HepG2 (cell line): Measurements from ENCODE around the gene PLCL2. TPM values are rescaled to one million over a fixed set of nuclear protein-coding genes. Genes with fewer than 3 reads are reported as not detected.

Experiments used
- ASH2L ChIP-seq: fragments of 300-600, 200-600 bp; sonication (generic); IDR thresholded peaks from 2 replicates; pipeline ENCODE4 v1.7.0; 2017; ENCODE audit warnings: low read depth, mild to moderate bottlenecking, moderate library complexity, mixed read lengths, low read length; ENCODE audit not compliant: insufficient read length
- EHMT2 ChIP-seq: fragments of 200-600 bp; sonication (generic); IDR thresholded peaks from 2 replicates; pipeline ENCODE4 v1.7.0; 2017; ENCODE audit warnings: antibody characterized with exemption, low read depth, low read length, borderline replicate concordance
- MTF1 ChIP-seq: sonication (generic); formaldehyde crosslinking; IDR thresholded peaks from 2 replicates; pipeline ENCODE4 v1.5.0; 2020; ENCODE audit warnings: missing genetic modification reagents
- PRPF4 ChIP-seq: fragments of 200-400 bp; formaldehyde crosslinking; IDR thresholded peaks from 2 replicates; pipeline ENCODE4 v1.6.1; 2016; ENCODE audit warnings: low read length, low read depth; ENCODE audit not compliant: poor library complexity, severe bottlenecking
- SMARCC2 ChIP-seq: fragments of 450-650 bp; IDR thresholded peaks from 2 replicates; pipeline ENCODE4 v1.6.1; 2017; ENCODE audit warnings: antibody characterized with exemption, mild to moderate bottlenecking
- TFDP2 ChIP-seq: sonication (generic); formaldehyde crosslinking; IDR thresholded peaks from 2 replicates; pipeline ENCODE4 v1.4.0; 2020; ENCODE audit warnings: missing genetic modification reagents
- ZNF121 ChIP-seq: sonication (generic); formaldehyde crosslinking; IDR thresholded peaks from 2 replicates; pipeline ENCODE4 v1.5.0; 2020; ENCODE audit warnings: mild to moderate bottlenecking, missing genetic modification reagents
- ZNF556 ChIP-seq: sonication (generic); formaldehyde crosslinking; IDR thresholded peaks from 2 replicates; pipeline ENCODE4 v1.4.0; 2020; ENCODE audit warnings: mild to moderate bottlenecking, missing genetic modification reagents, borderline replicate concordance
- polyA plus RNA-seq, 8 experiments: library from polyadenylated mRNA; depleted of rRNA in 3 of 8; stranded (reverse) in 7 of 8; unstranded in 1 of 8; fragments of >200 nt; fragmentation: Illumina TruSeq in 4 of 8; extraction: Trizol in 4 of 8; gene quantifications; 2 replicates each; pipeline versions ENCODE4 v1.2.1 to v1.2.3, GENCODE V29; 2011 to 2016; ENCODE audit warnings: low read depth in 4 of 8, missing spikeins in 1 of 8, mixed read lengths in 1 of 8; ENCODE audit not compliant: insufficient read depth in 1 of 8
- total RNA-seq, 5 experiments: library from RNA; depleted of rRNA; stranded (reverse); fragments of >200 nt; fragmentation: Illumina TruSeq; extraction: Trizol; gene quantifications; 2 replicates each; pipeline ENCODE4 v1.2.3, GENCODE V29; 2016; ENCODE audit warnings: low read depth in 1 of 5
- TF ChIP-seq, protein P1 (sequence below): sonication (generic); formaldehyde crosslinking; IDR thresholded peaks from 2 replicates; pipeline ENCODE4 v1.5.1; 2020; ENCODE audit warnings: mild to moderate bottlenecking, missing genetic modification reagents, borderline replicate concordance
- TF ChIP-seq, protein P2 (sequence below): sonication (generic); formaldehyde crosslinking; IDR thresholded peaks from 2 replicates; pipeline ENCODE4 v1.4.0; 2020; ENCODE audit warnings: missing genetic modification reagents, low read depth, mild to moderate bottlenecking, borderline replicate concordance

PLCL2 gene
- total and polyA plus RNA-seq, 2 of the 13 experiments (the other 11 are each of a cell fraction or from before 2014, with no cell fraction given): not detected

DNA sequence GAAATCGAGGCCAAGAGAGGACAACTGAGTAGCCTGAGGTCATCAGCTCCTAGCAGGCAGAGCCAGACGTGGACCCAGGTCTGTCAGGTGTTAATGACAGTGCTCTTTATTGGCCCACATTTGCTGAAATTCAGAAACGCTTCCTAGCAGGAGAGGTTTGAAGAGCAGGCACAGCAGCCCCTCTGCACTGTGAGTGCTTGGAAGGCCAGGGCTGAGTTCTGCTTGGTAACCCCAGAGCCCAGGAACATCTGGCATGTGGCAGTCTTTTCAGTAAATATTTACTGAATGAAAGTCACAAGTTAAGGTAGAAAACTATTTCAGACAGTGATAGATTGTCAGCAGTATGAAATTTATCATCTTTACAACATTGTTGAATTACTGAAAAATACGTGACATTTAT is 102.4 kb downstream of the PLCL2 start (continued):
- TF ChIP-seq, protein P1, sequence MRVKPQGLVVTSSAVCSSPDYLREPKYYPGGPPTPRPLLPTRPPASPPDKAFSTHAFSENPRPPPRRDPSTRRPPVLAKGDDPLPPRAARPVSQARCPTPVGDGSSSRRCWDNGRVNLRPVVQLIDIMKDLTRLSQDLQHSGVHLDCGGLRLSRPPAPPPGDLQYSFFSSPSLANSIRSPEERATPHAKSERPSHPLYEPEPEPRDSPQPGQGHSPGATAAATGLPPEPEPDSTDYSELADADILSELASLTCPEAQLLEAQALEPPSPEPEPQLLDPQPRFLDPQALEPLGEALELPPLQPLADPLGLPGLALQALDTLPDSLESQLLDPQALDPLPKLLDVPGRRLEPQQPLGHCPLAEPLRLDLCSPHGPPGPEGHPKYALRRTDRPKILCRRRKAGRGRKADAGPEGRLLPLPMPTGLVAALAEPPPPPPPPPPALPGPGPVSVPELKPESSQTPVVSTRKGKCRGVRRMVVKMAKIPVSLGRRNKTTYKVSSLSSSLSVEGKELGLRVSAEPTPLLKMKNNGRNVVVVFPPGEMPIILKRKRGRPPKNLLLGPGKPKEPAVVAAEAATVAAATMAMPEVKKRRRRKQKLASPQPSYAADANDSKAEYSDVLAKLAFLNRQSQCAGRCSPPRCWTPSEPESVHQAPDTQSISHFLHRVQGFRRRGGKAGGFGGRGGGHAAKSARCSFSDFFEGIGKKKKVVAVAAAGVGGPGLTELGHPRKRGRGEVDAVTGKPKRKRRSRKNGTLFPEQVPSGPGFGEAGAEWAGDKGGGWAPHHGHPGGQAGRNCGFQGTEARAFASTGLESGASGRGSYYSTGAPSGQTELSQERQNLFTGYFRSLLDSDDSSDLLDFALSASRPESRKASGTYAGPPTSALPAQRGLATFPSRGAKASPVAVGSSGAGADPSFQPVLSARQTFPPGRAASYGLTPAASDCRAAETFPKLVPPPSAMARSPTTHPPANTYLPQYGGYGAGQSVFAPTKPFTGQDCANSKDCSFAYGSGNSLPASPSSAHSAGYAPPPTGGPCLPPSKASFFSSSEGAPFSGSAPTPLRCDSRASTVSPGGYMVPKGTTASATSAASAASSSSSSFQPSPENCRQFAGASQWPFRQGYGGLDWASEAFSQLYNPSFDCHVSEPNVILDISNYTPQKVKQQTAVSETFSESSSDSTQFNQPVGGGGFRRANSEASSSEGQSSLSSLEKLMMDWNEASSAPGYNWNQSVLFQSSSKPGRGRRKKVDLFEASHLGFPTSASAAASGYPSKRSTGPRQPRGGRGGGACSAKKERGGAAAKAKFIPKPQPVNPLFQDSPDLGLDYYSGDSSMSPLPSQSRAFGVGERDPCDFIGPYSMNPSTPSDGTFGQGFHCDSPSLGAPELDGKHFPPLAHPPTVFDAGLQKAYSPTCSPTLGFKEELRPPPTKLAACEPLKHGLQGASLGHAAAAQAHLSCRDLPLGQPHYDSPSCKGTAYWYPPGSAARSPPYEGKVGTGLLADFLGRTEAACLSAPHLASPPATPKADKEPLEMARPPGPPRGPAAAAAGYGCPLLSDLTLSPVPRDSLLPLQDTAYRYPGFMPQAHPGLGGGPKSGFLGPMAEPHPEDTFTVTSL: no peak
- TF ChIP-seq, protein P2, sequence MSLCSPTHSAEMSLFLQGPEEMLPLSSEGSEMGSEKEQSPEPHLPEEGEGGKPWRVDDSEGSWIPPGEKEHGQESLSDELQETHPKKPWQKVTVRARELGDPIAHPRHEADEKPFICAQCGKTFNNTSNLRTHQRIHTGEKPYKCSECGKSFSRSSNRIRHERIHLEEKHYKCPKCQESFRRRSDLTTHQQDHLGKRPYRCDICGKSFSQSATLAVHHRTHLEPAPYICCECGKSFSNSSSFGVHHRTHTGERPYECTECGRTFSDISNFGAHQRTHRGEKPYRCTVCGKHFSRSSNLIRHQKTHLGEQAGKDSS: no peak
- no peak for TF ChIP-seq EHMT2
- no peak for TF ChIP-seq SMARCC2
- TF ChIP-seq ZNF556 (CRISPR knock-in tag): no peak
- TF ChIP-seq TFDP2: no peak
- TF ChIP-seq MTF1 (CRISPR knock-in tag): no peak
- no peak for TF ChIP-seq PRPF4
- no peak for TF ChIP-seq ASH2L
- no peak for TF ChIP-seq ZNF121 (CRISPR knock-in tag)
- TF ChIP-seq, all 625 proteins: peak for 0
